ENCODE results near the gene PPP1R13L.

The PPP1R13L gene

GRCh38 chr19:45391871-45392665 is 12.8 kb downstream of the PPP1R13L start:
- no peak for TF ChIP-seq CTCF (IDR thresholded peaks at IDR 0.05; ENCODE audit: borderline replicate concordance, insufficient read depth, low read depth, low read length)
- no peak overlapping the region for H3K4me3 ChIP-seq (ENCODE audit: low read depth, low read length)

GRCh38 chr19:45391346-45391745 is 13.5 kb downstream of the PPP1R13L start:
- no peak overlapping the region for H3K4me3 ChIP-seq (ENCODE audit: low read depth, low read length)
- no peak for TF ChIP-seq CTCF (IDR thresholded peaks at IDR 0.05; ENCODE audit: borderline replicate concordance, insufficient read depth, low read depth, low read length)

GRCh38 chr19:45385392-45386221 is 19.3 kb downstream of the PPP1R13L start:
- TF ChIP-seq CTCF (IDR thresholded peaks at IDR 0.05; ENCODE audit: borderline replicate concordance, insufficient read depth, low read depth, low read length): no peak
- no peak overlapping the region for H3K4me3 ChIP-seq (ENCODE audit: low read depth, low read length)

- no peak overlapping the region for H3K4me3 ChIP-seq (ENCODE audit: low read depth, low read length)
- no peak for TF ChIP-seq CTCF (IDR thresholded peaks at IDR 0.05; ENCODE audit: borderline replicate concordance, insufficient read depth, low read depth, low read length)
Measured at GRCh38 chr19:45382426-45382825, 22.4 kb downstream of the PPP1R13L start.

GRCh38 chr19:45380107-45380506 is 24.8 kb downstream of the PPP1R13L start:
- no peak for TF ChIP-seq CTCF (IDR thresholded peaks at IDR 0.05; ENCODE audit: borderline replicate concordance, insufficient read depth, low read depth, low read length)
- H3K4me3 ChIP-seq (ENCODE audit: low read depth, low read length): no peak overlapping the region

GRCh38 chr19:45376045-45376724 is 28.7 kb downstream of the PPP1R13L start:
- H3K4me3 ChIP-seq (ENCODE audit: low read depth, low read length): no peak overlapping the region
- no peak for TF ChIP-seq CTCF (IDR thresholded peaks at IDR 0.05; ENCODE audit: borderline replicate concordance, insufficient read depth, low read depth, low read length)

All from GM12875 (cell line).